ENCODE measurements around the gene HCAR3.

Gene HCAR3

DNA sequence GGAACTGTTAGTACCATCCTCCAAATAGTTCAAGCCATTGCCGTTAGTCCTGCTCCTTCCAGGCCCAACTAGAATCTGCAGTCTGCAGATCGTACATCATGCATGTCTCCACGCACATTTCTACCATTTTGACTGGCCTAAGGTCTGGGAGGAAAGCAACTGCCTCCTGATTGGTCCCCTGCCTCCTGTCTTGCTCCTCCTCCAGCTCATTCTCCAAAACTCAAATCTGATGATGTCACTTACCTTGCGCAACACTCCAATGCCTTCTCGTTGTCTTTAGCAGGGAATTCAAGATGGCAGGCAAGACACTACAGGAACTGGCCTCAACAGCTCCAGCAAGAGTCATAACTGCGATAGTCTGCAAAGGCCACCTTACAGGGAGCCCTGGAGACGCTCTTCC, 23.7 kb upstream of the HCAR3 start:
- Histone ChIP-seq H3K27ac (ENCODE audit: low read depth in 2 of 2, low read length in 2 of 2) (no peak overlapping the region), H3K9ac (ENCODE audit: low read depth in 1 of 2, low read length in 2 of 2) (no peak overlapping the region), H3K4me3 (ENCODE audit: low read length in 2 of 2) (no peak overlapping the region), H3K27me3 (ENCODE audit: control insufficient read depth in 2 of 2, insufficient read depth in 2 of 2, low read length in 2 of 2) (no peaks in the 10 kb centered on the region), H3K9me3 (ENCODE audit: control insufficient read depth in 2 of 2, low read length in 2 of 2) (no peaks in the 10 kb centered on the region), H3K36me3 (ENCODE audit: control insufficient read depth in 2 of 2, insufficient read depth in 2 of 2, low read length in 2 of 2) (no peaks in the 10 kb centered on the region), H3K4me1 (ENCODE audit: control insufficient read depth in 2 of 2, insufficient read depth in 2 of 2, low read length in 2 of 2) (no peaks in the 10 kb centered on the region)

- no peaks in the 10 kb centered on the region for H3K9me3 ChIP-seq (ENCODE audit: control insufficient read depth in 2 of 2, low read length in 2 of 2)
- H3K27me3 ChIP-seq (ENCODE audit: control insufficient read depth in 2 of 2, insufficient read depth in 2 of 2, low read length in 2 of 2), result no peaks in the 10 kb centered on the region
- no peak overlapping the region for H3K27ac ChIP-seq (ENCODE audit: low read depth in 2 of 2, low read length in 2 of 2)
- H3K4me3 ChIP-seq (ENCODE audit: low read length in 2 of 2), result no peak overlapping the region
- H3K4me1 ChIP-seq (ENCODE audit: control insufficient read depth in 2 of 2, insufficient read depth in 2 of 2, low read length in 2 of 2), result no peaks in the 10 kb centered on the region
- no peak overlapping the region for H3K9ac ChIP-seq (ENCODE audit: low read depth in 1 of 2, low read length in 2 of 2)
- no peaks in the 10 kb centered on the region for H3K36me3 ChIP-seq (ENCODE audit: control insufficient read depth in 2 of 2, insufficient read depth in 2 of 2, low read length in 2 of 2)
Observed at GRCh38 chr12:122738571-122738970, 22.0 kb upstream of the HCAR3 start.

DNA sequence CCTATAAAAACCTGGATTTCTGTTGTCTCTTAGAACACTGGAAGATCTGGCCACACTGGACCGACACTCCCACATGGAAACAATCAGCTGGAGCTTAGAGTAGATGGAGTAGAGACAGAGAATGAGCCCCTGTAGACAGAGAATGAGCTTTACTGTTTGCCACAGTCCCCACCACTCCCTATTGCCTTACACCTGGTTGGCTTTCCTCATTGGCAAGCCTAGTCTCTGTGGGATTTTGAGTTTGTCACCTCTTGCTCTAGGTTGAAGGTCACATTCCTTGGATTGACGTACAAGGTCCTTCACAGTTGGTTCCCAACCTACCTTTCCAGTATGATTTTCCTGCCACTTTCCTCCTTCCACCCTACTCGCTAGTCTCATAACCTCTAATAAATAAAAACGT, 16.0 kb upstream of the HCAR3 start:
- H3K9ac ChIP-seq (ENCODE audit: low read depth in 1 of 2, low read length in 2 of 2), result no peak overlapping the region
- H3K9me3 ChIP-seq (ENCODE audit: control insufficient read depth in 2 of 2, low read length in 2 of 2), result no peaks in the 10 kb centered on the region
- no peak overlapping the region for H3K4me3 ChIP-seq (ENCODE audit: low read length in 2 of 2)
- no peaks in the 10 kb centered on the region for H3K36me3 ChIP-seq (ENCODE audit: control insufficient read depth in 2 of 2, insufficient read depth in 2 of 2, low read length in 2 of 2)
- peaks cover 0 to 3% of the 10 kb centered on the region in 2 donors for H3K4me1 ChIP-seq (ENCODE audit: control insufficient read depth in 2 of 2, insufficient read depth in 2 of 2, low read length in 2 of 2)
- H3K27ac ChIP-seq (ENCODE audit: low read depth in 2 of 2, low read length in 2 of 2), result no peak overlapping the region
- no peaks in the 10 kb centered on the region for H3K27me3 ChIP-seq (ENCODE audit: control insufficient read depth in 2 of 2, insufficient read depth in 2 of 2, low read length in 2 of 2)

GRCh38 chr12:122732170-122732569, 15.6 kb upstream of the HCAR3 start:
- no peak overlapping the region for H3K4me3 ChIP-seq (ENCODE audit: low read length in 2 of 2)
- H3K4me1 ChIP-seq (ENCODE audit: control insufficient read depth in 2 of 2, insufficient read depth in 2 of 2, low read length in 2 of 2), result peaks cover 0 to 3% of the 10 kb centered on the region in 2 donors
- H3K9me3 ChIP-seq (ENCODE audit: control insufficient read depth in 2 of 2, low read length in 2 of 2), result no peaks in the 10 kb centered on the region
- no peak overlapping the region for H3K27ac ChIP-seq (ENCODE audit: low read depth in 2 of 2, low read length in 2 of 2)
- H3K27me3 ChIP-seq (ENCODE audit: control insufficient read depth in 2 of 2, insufficient read depth in 2 of 2, low read length in 2 of 2), result no peaks in the 10 kb centered on the region
- no peak overlapping the region for H3K9ac ChIP-seq (ENCODE audit: low read depth in 1 of 2, low read length in 2 of 2)
- no peaks in the 10 kb centered on the region for H3K36me3 ChIP-seq (ENCODE audit: control insufficient read depth in 2 of 2, insufficient read depth in 2 of 2, low read length in 2 of 2)

GRCh38 chr12:122730215-122731014, 13.8 kb upstream of the HCAR3 start, which contains the start of gene HCAR1:
Gene HCAR1 (minus strand): TSS chr12:122730844. CDS start chr12:122730339, 505 bp downstream.
- Histone ChIP-seq H3K27me3 (ENCODE audit: control insufficient read depth in 2 of 2, insufficient read depth in 2 of 2, low read length in 2 of 2) (no peaks in the 10 kb centered on the region), H3K4me3 (ENCODE audit: low read length in 2 of 2) (peak within 1 kb of the TSS in 1 of 2 donors; percentile 44), H3K36me3 (ENCODE audit: control insufficient read depth in 2 of 2, insufficient read depth in 2 of 2, low read length in 2 of 2) (no peaks in the 10 kb centered on the region), H3K9me3 (ENCODE audit: control insufficient read depth in 2 of 2, low read length in 2 of 2) (no peaks in the 10 kb centered on the region), H3K9ac (ENCODE audit: low read depth in 1 of 2, low read length in 2 of 2) (no peak within 1 kb of the TSS), H3K27ac (ENCODE audit: low read depth in 2 of 2, low read length in 2 of 2) (no peak within 1 kb of the TSS), H3K4me1 (ENCODE audit: control insufficient read depth in 2 of 2, insufficient read depth in 2 of 2, low read length in 2 of 2) (peaks cover 0 to 3% of the 10 kb centered on the region in 2 donors)

- Histone ChIP-seq H3K9ac (ENCODE audit: low read depth in 1 of 2, low read length in 2 of 2) (no peak overlapping the region), H3K4me1 (ENCODE audit: control insufficient read depth in 2 of 2, insufficient read depth in 2 of 2, low read length in 2 of 2) (peaks cover 0 to 3% of the 10 kb centered on the region in 2 donors), H3K27me3 (ENCODE audit: control insufficient read depth in 2 of 2, insufficient read depth in 2 of 2, low read length in 2 of 2) (no peaks in the 10 kb centered on the region), H3K27ac (ENCODE audit: low read depth in 2 of 2, low read length in 2 of 2) (no peak overlapping the region), H3K9me3 (ENCODE audit: control insufficient read depth in 2 of 2, low read length in 2 of 2) (no peaks in the 10 kb centered on the region), H3K4me3 (ENCODE audit: low read length in 2 of 2) (no peak overlapping the region), H3K36me3 (ENCODE audit: control insufficient read depth in 2 of 2, insufficient read depth in 2 of 2, low read length in 2 of 2) (no peaks in the 10 kb centered on the region)
Observed at GRCh38 chr12:122729583-122730214, 13.1 kb upstream of the HCAR3 start.

DNA sequence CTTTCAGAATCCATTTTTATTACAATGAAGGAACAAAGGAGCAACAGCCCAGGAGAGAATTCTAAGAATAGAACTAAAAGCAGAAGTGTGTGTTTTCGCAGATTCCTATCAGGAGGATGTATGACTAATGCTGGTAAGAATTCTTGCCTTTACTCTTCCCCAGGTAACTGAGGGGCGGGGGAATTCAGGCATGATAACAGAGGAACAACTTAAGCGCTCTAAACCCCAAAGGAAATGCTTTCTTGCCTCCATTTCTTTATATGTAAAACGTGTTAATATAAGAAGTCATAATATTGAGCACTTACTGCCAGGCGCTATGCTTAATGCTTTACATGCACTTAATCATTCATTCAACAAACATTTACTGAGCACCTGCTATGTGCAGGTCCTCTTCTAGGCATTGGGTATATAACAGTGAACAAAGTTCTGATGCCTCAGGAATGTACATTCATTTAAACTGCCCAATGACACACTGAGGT, 9.5 kb upstream of the HCAR3 start:
- Histone ChIP-seq H3K4me3 (ENCODE audit: low read length in 2 of 2) (no peak overlapping the region), H3K27ac (ENCODE audit: low read depth in 2 of 2, low read length in 2 of 2) (no peak overlapping the region), H3K4me1 (ENCODE audit: control insufficient read depth in 2 of 2, insufficient read depth in 2 of 2, low read length in 2 of 2) (peaks cover 0 to 3% of the 10 kb centered on the region in 2 donors)

GRCh38 chr12:122725452-122726079, 9.0 kb upstream of the HCAR3 start:
- Histone ChIP-seq H3K36me3 (ENCODE audit: control insufficient read depth in 2 of 2, insufficient read depth in 2 of 2, low read length in 2 of 2) (no peaks in the 10 kb centered on the region), H3K27ac (ENCODE audit: low read depth in 2 of 2, low read length in 2 of 2) (no peak overlapping the region), H3K9me3 (ENCODE audit: control insufficient read depth in 2 of 2, low read length in 2 of 2) (no peaks in the 10 kb centered on the region), H3K4me1 (ENCODE audit: control insufficient read depth in 2 of 2, insufficient read depth in 2 of 2, low read length in 2 of 2) (peaks cover 0 to 3% of the 10 kb centered on the region in 2 donors), H3K9ac (ENCODE audit: low read depth in 1 of 2, low read length in 2 of 2) (no peak overlapping the region), H3K4me3 (ENCODE audit: low read length in 2 of 2) (no peak overlapping the region), H3K27me3 (ENCODE audit: control insufficient read depth in 2 of 2, insufficient read depth in 2 of 2, low read length in 2 of 2) (no peaks in the 10 kb centered on the region)

More for the DNA sequence above, 9.5 kb upstream of the HCAR3 start:
- Histone ChIP-seq H3K9me3 (ENCODE audit: control insufficient read depth in 2 of 2, low read length in 2 of 2) (no peaks in the 10 kb centered on the region), H3K36me3 (ENCODE audit: control insufficient read depth in 2 of 2, insufficient read depth in 2 of 2, low read length in 2 of 2) (no peaks in the 10 kb centered on the region), H3K9ac (ENCODE audit: low read depth in 1 of 2, low read length in 2 of 2) (no peak overlapping the region), H3K27me3 (ENCODE audit: control insufficient read depth in 2 of 2, insufficient read depth in 2 of 2, low read length in 2 of 2) (no peaks in the 10 kb centered on the region)

- Histone ChIP-seq H3K9ac (ENCODE audit: low read depth in 1 of 2, low read length in 2 of 2) (no peak overlapping the region), H3K27me3 (ENCODE audit: control insufficient read depth in 2 of 2, insufficient read depth in 2 of 2, low read length in 2 of 2) (no peaks in the 10 kb centered on the region), H3K36me3 (ENCODE audit: control insufficient read depth in 2 of 2, insufficient read depth in 2 of 2, low read length in 2 of 2) (no peaks in the 10 kb centered on the region), H3K4me3 (ENCODE audit: low read length in 2 of 2) (no peak overlapping the region), H3K4me1 (ENCODE audit: control insufficient read depth in 2 of 2, insufficient read depth in 2 of 2, low read length in 2 of 2) (no peaks in the 10 kb centered on the region), H3K9me3 (ENCODE audit: control insufficient read depth in 2 of 2, low read length in 2 of 2) (no peaks in the 10 kb centered on the region), H3K27ac (ENCODE audit: low read depth in 2 of 2, low read length in 2 of 2) (no peak overlapping the region)
Observed at GRCh38 chr12:122724641-122725243, 8.1 kb upstream of the HCAR3 start.

DNA sequence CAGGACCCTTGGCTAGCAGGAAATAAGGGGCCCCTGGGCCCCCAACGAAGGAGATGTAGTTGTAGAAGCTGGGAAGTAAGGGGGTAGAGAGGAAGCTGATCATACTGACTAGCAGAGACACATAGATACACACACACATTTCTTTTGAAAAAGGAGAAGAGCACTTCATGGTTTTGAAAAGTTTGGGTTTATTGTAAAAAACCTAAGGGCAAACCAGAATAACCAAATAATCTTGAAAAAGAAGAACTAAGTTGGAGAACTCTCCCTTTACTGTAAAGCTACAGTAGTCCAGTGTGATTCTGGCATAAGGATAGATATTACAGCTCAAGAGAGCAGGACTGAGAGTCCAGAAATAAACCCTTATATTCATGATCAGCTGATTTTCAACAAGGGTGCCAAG, 5.8 kb upstream of the HCAR3 start:
- H3K36me3 ChIP-seq (ENCODE audit: control insufficient read depth in 2 of 2, insufficient read depth in 2 of 2, low read length in 2 of 2), result no peaks in the 10 kb centered on the region
- no peak overlapping the region for H3K27ac ChIP-seq (ENCODE audit: low read depth in 2 of 2, low read length in 2 of 2)
- H3K4me1 ChIP-seq (ENCODE audit: control insufficient read depth in 2 of 2, insufficient read depth in 2 of 2, low read length in 2 of 2), result no peaks in the 10 kb centered on the region
- no peaks in the 10 kb centered on the region for H3K27me3 ChIP-seq (ENCODE audit: control insufficient read depth in 2 of 2, insufficient read depth in 2 of 2, low read length in 2 of 2)
- H3K4me3 ChIP-seq (ENCODE audit: low read length in 2 of 2), result no peak overlapping the region
- H3K9ac ChIP-seq (ENCODE audit: low read depth in 1 of 2, low read length in 2 of 2), result no peak overlapping the region
- H3K9me3 ChIP-seq (ENCODE audit: control insufficient read depth in 2 of 2, low read length in 2 of 2), result no peaks in the 10 kb centered on the region
